ENCODE measurements around the gene KMT2A. TPM values are rescaled to one million over a fixed set of nuclear protein-coding genes. Genes with fewer than 3 reads are reported as not detected.

Gene KMT2A
- total RNA-seq, 2 donors from 2014 or later, result 76.9 to 78.8 TPM

GRCh38 chr11:118430956-118431355 is 5.3 kb upstream of the KMT2A start:
- H3K4me3 ChIP-seq (ENCODE audit: low read length), result no peak overlapping the region
- H3K9me3 ChIP-seq (ENCODE audit: control insufficient read depth, low read length), result no peaks in the 10 kb centered on the region
- H3K27me3 ChIP-seq (ENCODE audit: control insufficient read depth, insufficient read depth, low read length, poor library complexity, severe bottlenecking), result peaks cover 6% of the 10 kb centered on the region
- Mint-ChIP-seq H3K27ac (no peak overlapping the region), H3K36me3 (ENCODE audit: low read depth) (no peaks in the 10 kb centered on the region), H3K4me3 (no peak overlapping the region), H3K9me3 (no peaks in the 10 kb centered on the region), H3K27me3 (ENCODE audit: insufficient read depth) (peaks cover 41% of the 10 kb centered on the region), H3K4me1 (peaks cover 4% of the 10 kb centered on the region)
- DNase-seq, result no peak
- TF ChIP-seq, protein P1, sequence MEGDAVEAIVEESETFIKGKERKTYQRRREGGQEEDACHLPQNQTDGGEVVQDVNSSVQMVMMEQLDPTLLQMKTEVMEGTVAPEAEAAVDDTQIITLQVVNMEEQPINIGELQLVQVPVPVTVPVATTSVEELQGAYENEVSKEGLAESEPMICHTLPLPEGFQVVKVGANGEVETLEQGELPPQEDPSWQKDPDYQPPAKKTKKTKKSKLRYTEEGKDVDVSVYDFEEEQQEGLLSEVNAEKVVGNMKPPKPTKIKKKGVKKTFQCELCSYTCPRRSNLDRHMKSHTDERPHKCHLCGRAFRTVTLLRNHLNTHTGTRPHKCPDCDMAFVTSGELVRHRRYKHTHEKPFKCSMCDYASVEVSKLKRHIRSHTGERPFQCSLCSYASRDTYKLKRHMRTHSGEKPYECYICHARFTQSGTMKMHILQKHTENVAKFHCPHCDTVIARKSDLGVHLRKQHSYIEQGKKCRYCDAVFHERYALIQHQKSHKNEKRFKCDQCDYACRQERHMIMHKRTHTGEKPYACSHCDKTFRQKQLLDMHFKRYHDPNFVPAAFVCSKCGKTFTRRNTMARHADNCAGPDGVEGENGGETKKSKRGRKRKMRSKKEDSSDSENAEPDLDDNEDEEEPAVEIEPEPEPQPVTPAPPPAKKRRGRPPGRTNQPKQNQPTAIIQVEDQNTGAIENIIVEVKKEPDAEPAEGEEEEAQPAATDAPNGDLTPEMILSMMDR (conservative IDR thresholded peaks at IDR 0.05), result no peak
- H3K27ac ChIP-seq (ENCODE audit: low read depth, low read length), result no peak overlapping the region
- H3K9ac ChIP-seq (ENCODE audit: extremely low read depth, low read length, poor library complexity, severe bottlenecking), result no peak overlapping the region
- no peaks in the 10 kb centered on the region for H3K36me3 ChIP-seq (ENCODE audit: control insufficient read depth, insufficient read depth, low read length)
- WGBS, 2 experiments (ENCODE audit: insufficient coverage in 1 of 2, insufficient read length in 1 of 2), result 83 to 88% methylated on average over 1 of the region's 2 CpGs
- no peaks in the 10 kb centered on the region for H3K4me1 ChIP-seq (ENCODE audit: control insufficient read depth, insufficient read depth, low read length)

- 0 to 12% methylated on average over 3 to 9 of the region's 9 CpGs for WGBS, 2 experiments (ENCODE audit: insufficient coverage in 1 of 2, insufficient read length in 1 of 2)
- H3K4me1 ChIP-seq (ENCODE audit: control insufficient read depth, insufficient read depth, low read length), result no peaks in the 10 kb centered on the region
- no peaks in the 10 kb centered on the region for H3K36me3 ChIP-seq (ENCODE audit: control insufficient read depth, insufficient read depth, low read length)
- Mint-ChIP-seq H3K9me3 (no peaks in the 10 kb centered on the region), H3K4me3 (peak overlapping the region; percentile 93), H3K36me3 (ENCODE audit: low read depth) (peaks cover 5% of the 10 kb centered on the region), H3K4me1 (peaks cover 17% of the 10 kb centered on the region), H3K27me3 (ENCODE audit: insufficient read depth) (peaks cover 29% of the 10 kb centered on the region), H3K27ac (no peak overlapping the region)
- TF ChIP-seq, protein P1 (conservative IDR thresholded peaks at IDR 0.05), result no peak
- peak overlapping the region; percentile 96 for H3K4me3 ChIP-seq (ENCODE audit: low read length)
- H3K27ac ChIP-seq (ENCODE audit: low read depth, low read length), result peak overlapping the region; percentile 95
- H3K9me3 ChIP-seq (ENCODE audit: control insufficient read depth, low read length), result no peaks in the 10 kb centered on the region
- peaks cover 6% of the 10 kb centered on the region for H3K27me3 ChIP-seq (ENCODE audit: control insufficient read depth, insufficient read depth, low read length, poor library complexity, severe bottlenecking)
- H3K9ac ChIP-seq (ENCODE audit: extremely low read depth, low read length, poor library complexity, severe bottlenecking), result no peak overlapping the region
- DNase-seq, result no peak
Measured at GRCh38 chr11:118434123-118434552, 2.2 kb upstream of the KMT2A start.

DNA sequence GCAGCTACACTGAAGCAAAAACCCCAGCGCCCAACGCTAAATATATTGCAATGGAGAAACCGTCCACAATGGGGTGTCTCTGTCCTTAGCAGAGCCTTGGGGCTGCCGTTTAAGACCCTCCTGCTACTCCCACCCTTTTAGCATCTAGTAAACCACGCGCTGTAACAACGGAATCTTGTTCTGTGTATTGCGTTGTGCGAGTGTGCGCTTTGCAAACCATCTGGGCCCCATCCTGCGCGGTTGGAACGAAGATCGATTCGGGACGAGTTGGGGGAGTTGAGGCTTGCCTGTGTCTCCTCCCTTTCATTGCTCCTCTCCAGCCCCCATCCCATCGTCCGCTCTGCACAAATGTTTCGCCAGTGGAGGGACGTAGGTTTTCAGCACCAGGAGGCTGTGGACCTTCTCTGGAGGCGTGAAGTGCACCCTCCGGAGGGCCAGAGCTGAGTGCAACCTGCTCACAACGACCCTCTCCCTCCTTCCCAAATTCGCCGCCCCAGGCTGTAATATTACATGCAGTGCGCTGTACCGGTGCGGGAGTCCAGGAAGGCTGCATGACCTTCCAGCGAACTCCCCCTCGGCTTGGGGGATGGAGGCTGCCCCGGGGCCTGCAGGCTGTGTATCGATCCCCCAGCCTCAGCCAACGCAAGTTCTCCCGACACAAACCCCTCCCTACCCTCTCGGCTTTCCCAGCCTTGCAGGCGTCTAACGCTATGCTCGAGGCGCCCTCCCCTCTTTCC is 1.6 kb upstream of the KMT2A start:
- Mint-ChIP-seq H3K27ac (peak overlapping the region; percentile 93), H3K27me3 (ENCODE audit: insufficient read depth) (peaks cover 24% of the 10 kb centered on the region), H3K4me1 (peaks cover 23% of the 10 kb centered on the region), H3K4me3 (peak overlapping the region; percentile 93), H3K9me3 (no peaks in the 10 kb centered on the region), H3K36me3 (ENCODE audit: low read depth) (peaks cover 7% of the 10 kb centered on the region)
- Histone ChIP-seq H3K27me3 (ENCODE audit: control insufficient read depth, insufficient read depth, low read length, poor library complexity, severe bottlenecking) (peaks cover 6% of the 10 kb centered on the region), H3K9me3 (ENCODE audit: control insufficient read depth, low read length) (no peaks in the 10 kb centered on the region), H3K9ac (ENCODE audit: extremely low read depth, low read length, poor library complexity, severe bottlenecking) (peak overlapping the region; percentile 42), H3K4me3 (ENCODE audit: low read length) (peak overlapping the region; percentile 96), H3K27ac (ENCODE audit: low read depth, low read length) (peak overlapping the region; percentile 95), H3K4me1 (ENCODE audit: control insufficient read depth, insufficient read depth, low read length) (no peaks in the 10 kb centered on the region), H3K36me3 (ENCODE audit: control insufficient read depth, insufficient read depth, low read length) (peaks cover 2% of the 10 kb centered on the region)
- TF ChIP-seq, protein P1 (conservative IDR thresholded peaks at IDR 0.05), result no peak
- 0 to 1% methylated on average over 17 to 39 of the region's 39 CpGs for WGBS, 2 experiments (ENCODE audit: insufficient coverage in 1 of 2, insufficient read length in 1 of 2)
- DNase-seq, result peak; percentile 86
